Measurements from ENCODE around the gene MLLT10. TPM values are rescaled to one million over a fixed set of nuclear protein-coding genes. Genes with fewer than 3 reads are reported as not detected.

MLLT10 gene
- total and polyA plus RNA-seq, 2 experiments from 2014 or later, result 16.8 to 34.9 TPM

DNA sequence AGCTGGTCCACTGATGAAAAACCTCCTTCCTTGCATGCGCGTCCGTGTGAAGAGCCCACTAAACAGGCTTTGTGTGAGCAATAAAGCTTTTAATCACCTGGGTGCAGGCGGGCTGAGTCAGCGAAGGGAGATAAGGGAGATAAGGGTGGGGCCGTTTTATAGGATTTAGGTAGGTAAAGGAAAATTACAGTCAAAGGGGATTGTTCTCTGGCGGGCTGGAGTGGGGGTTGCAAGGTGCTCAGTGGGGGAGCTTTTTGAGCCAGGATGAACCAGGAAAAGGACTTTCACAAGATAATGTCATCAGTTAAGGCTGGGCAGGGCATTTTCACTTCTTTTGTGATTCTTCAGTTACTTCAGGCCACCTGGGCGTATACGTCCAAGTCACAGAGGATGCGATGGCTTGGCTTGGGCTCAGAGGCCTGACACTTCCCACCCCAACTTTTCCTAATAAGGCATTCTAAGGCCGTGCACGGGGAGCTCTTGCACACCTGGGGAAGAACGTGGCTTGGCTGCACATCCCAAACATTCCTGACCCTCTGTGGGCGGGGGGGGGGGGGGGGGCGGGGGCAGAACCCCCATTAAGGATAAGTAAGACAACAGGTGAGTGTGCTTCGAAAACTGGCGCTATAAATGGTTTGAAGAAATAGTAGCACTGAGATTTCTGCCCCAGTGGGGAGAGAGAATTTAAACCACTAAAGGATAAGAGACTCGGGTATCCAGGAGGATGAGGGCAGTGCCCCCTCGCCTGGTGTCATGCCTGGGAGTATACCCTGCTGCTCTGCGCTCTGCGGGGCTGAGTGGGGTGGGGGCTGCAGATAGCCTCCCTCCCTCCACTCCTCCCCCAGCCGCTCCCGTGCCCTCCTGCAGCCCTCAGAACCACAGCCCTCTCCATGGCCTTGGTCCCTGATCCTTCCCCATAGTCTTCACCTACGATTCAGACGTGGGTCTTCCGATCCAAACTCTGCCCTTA, 217.6 kb downstream of the MLLT10 start:
- 46% methylated on average over 24 of the region's 26 CpGs for WGBS (ENCODE audit: low lambda C conversion rate, missing lambda C conversion rate)
- H3K4me1 ChIP-seq (ENCODE audit: insufficient read depth), result peaks cover 16% of the 10 kb centered on the region
- no peaks in the 10 kb centered on the region for H3K79me2 ChIP-seq
- H3K4me2 ChIP-seq, result peak overlapping the region; percentile 30
- H3K27ac ChIP-seq, result peak overlapping the region; percentile 49
- no peaks in the 10 kb centered on the region for H3K27me3 ChIP-seq
- H3K9me2 ChIP-seq (replicated peaks; ENCODE audit: insufficient read depth), result no peaks in the 10 kb centered on the region
- no peak overlapping the region for H3K4me3 ChIP-seq
- H3K9me3 ChIP-seq (ENCODE audit: low read depth), result no peaks in the 10 kb centered on the region
- TF ChIP-seq, protein P1, sequence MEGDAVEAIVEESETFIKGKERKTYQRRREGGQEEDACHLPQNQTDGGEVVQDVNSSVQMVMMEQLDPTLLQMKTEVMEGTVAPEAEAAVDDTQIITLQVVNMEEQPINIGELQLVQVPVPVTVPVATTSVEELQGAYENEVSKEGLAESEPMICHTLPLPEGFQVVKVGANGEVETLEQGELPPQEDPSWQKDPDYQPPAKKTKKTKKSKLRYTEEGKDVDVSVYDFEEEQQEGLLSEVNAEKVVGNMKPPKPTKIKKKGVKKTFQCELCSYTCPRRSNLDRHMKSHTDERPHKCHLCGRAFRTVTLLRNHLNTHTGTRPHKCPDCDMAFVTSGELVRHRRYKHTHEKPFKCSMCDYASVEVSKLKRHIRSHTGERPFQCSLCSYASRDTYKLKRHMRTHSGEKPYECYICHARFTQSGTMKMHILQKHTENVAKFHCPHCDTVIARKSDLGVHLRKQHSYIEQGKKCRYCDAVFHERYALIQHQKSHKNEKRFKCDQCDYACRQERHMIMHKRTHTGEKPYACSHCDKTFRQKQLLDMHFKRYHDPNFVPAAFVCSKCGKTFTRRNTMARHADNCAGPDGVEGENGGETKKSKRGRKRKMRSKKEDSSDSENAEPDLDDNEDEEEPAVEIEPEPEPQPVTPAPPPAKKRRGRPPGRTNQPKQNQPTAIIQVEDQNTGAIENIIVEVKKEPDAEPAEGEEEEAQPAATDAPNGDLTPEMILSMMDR (IDR thresholded peaks at IDR 0.05; ENCODE audit: poor library complexity), result no peak
- TF ChIP-seq EZH2phosphoT487 (IDR thresholded peaks at IDR 0.05; ENCODE audit: low read depth, severe bottlenecking, unreplicated experiment) (no peak), EZH2 (IDR thresholded peaks at IDR 0.05; ENCODE audit: borderline replicate concordance) (no peak)
- H4K20me1 ChIP-seq (ENCODE audit: insufficient read depth, poor library complexity, severe bottlenecking), result no peaks in the 10 kb centered on the region
- peak; percentile 60 for DNase-seq (ENCODE audit: low spot score)
- no peak overlapping the region for H2AFZ ChIP-seq
- H3K36me3 ChIP-seq (replicated peaks; ENCODE audit: insufficient read depth, low read depth), result no peaks in the 10 kb centered on the region

DNA sequence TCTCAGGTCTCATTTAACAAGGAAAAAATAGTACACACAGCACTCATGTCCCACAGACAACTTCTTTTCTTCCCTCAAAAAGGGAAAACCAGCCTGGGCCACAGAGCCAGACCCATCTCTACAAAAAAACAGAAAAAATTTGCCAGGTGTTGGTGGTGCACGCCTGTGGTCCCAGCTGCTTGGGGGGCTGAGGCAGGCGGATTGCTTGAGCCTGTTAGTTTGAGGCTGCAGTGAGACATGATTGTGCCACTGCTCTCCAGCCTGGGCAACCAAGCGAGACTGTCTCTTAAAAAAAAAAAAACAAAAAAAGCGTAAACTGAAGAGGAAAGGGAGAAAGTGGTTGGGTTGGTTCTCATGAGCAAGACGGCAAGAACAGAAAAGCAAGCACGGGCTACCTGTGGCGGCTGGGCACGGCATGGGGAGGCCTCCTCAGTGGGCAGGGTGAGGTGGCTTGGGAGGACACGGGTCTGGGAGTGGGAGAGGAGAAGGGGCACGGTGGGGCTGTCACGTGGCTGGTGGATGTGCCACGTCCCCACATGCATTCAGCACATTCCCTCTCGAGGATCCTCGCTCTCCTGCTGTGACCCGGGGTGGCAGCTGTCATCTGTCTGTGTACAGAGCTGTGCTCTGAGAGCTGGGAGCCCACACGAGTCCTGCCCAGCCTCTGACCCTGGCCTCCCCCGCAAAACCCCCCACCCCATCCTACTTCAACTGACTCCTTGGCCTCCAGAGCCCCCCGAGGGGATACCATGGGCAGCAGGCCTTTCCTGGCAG, 219.7 kb downstream of the MLLT10 start:
- no peaks in the 10 kb centered on the region for H4K20me1 ChIP-seq (ENCODE audit: insufficient read depth, poor library complexity, severe bottlenecking)
- no peaks in the 10 kb centered on the region for H3K9me2 ChIP-seq (replicated peaks; ENCODE audit: insufficient read depth)
- TF ChIP-seq, protein P1 (IDR thresholded peaks at IDR 0.05; ENCODE audit: poor library complexity), result no peak
- TF ChIP-seq EZH2 (IDR thresholded peaks at IDR 0.05; ENCODE audit: borderline replicate concordance) (no peak), EZH2phosphoT487 (IDR thresholded peaks at IDR 0.05; ENCODE audit: low read depth, severe bottlenecking, unreplicated experiment) (no peak)
- no peak overlapping the region for H3K4me3 ChIP-seq
- H3K79me2 ChIP-seq, result no peaks in the 10 kb centered on the region
- no peak overlapping the region for H3K4me2 ChIP-seq
- H3K9me3 ChIP-seq (ENCODE audit: low read depth), result no peaks in the 10 kb centered on the region
- peak overlapping the region; percentile 15 for H3K27ac ChIP-seq
- no peak for DNase-seq (ENCODE audit: low spot score)
- H3K36me3 ChIP-seq (replicated peaks; ENCODE audit: insufficient read depth, low read depth), result no peaks in the 10 kb centered on the region
- 83% methylated on average over 17 of the region's 18 CpGs for WGBS (ENCODE audit: low lambda C conversion rate, missing lambda C conversion rate)
- H2AFZ ChIP-seq, result no peak overlapping the region
- peaks cover 16% of the 10 kb centered on the region for H3K4me1 ChIP-seq (ENCODE audit: insufficient read depth)
- H3K27me3 ChIP-seq, result no peaks in the 10 kb centered on the region

DNA sequence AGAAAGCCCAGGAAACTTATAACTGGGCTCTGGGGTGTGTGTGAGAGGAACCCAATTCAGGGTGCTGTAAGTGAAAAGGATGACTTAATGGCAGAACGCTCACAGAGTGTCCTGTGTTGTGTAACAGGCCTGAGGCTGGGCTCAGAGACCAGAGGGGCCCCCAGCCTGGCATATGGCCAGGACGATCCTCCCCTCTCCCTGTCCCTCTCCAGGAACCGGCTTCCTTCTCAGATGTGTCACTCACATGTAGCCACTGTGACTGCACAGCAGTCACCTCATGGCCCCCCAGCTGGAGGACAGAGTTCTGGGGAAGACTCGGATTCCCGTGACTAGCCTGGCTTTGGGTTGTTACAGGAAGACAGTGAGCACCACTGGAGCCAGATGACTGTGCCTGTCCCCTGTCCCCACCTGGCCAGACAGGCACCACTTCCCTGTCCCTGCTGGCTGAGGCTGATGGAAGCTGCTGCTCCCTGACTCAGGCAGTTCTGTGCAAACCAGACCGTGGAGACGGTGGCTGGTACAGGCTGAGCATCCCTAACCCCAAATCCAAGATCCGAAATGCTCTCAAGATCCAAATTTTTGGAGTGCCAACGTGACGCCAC, 220.5 kb downstream of the MLLT10 start:
- Histone ChIP-seq H2AFZ (no peak overlapping the region), H3K27ac (peak overlapping the region; percentile 15), H3K4me3 (no peak overlapping the region), H3K36me3 (replicated peaks; ENCODE audit: insufficient read depth, low read depth) (no peaks in the 10 kb centered on the region), H3K9me3 (ENCODE audit: low read depth) (no peaks in the 10 kb centered on the region), H3K4me2 (no peak overlapping the region), H3K27me3 (no peaks in the 10 kb centered on the region), H4K20me1 (ENCODE audit: insufficient read depth, poor library complexity, severe bottlenecking) (no peaks in the 10 kb centered on the region), H3K4me1 (ENCODE audit: insufficient read depth) (peaks cover 16% of the 10 kb centered on the region), H3K79me2 (no peaks in the 10 kb centered on the region), H3K9me2 (replicated peaks; ENCODE audit: insufficient read depth) (no peaks in the 10 kb centered on the region)
- peak; percentile 62 for DNase-seq (ENCODE audit: low spot score)
- 70% methylated on average over 10 of the region's 10 CpGs for WGBS (ENCODE audit: low lambda C conversion rate, missing lambda C conversion rate)
- TF ChIP-seq EZH2phosphoT487 (IDR thresholded peaks at IDR 0.05; ENCODE audit: low read depth, severe bottlenecking, unreplicated experiment), result no peak
- TF ChIP-seq, protein P1 (IDR thresholded peaks at IDR 0.05; ENCODE audit: poor library complexity), result no peak
- TF ChIP-seq EZH2 (IDR thresholded peaks at IDR 0.05; ENCODE audit: borderline replicate concordance), result no peak

Measured in hepatocyte (in vitro differentiated cells).